SU-DHL-6 (cell line): Measurements from ENCODE around the gene FLACC1.

Experiments
- H2AFZ ChIP-seq: fragments of 200-600 bp; sonication (generic); 2 replicates; pipeline ENCODE4 v1.6.1; 2014; ENCODE audit warnings: low read depth, mild to moderate bottlenecking, moderate library complexity, mixed read lengths, antibody characterized with exemption, low read length; ENCODE audit not compliant: severe bottlenecking
- H3F3A ChIP-seq: fragments of 200-600 bp; shearing (Covaris generic); 2 replicates; pipeline ENCODE4 v1.6.0; 2016; ENCODE audit warnings: antibody characterized with exemption, mild to moderate bottlenecking; ENCODE audit not compliant: insufficient read depth
- H3K27ac ChIP-seq: fragments of 200-600 bp; sonication (generic); 2 replicates; pipeline ENCODE4 v1.5.1; 2016; ENCODE audit warnings: low read depth, mild to moderate bottlenecking, low read length, moderate library complexity, mixed read lengths
- H3K27me3 ChIP-seq: fragments of 200-600 bp; sonication (generic), shearing (Covaris generic); 2 replicates; pipeline ENCODE4 v1.6.0; 2014; ENCODE audit warnings: mild to moderate bottlenecking, low read length
- H3K36me3 ChIP-seq: fragments of 200-600 bp; sonication (generic); 2 replicates; pipeline ENCODE4 v1.6.1; 2014; ENCODE audit warnings: mild to moderate bottlenecking, low read length, mixed read lengths
- H3K4me2 ChIP-seq: fragments of 300-600, 200-600 bp; shearing (Covaris generic), sonication (generic); 2 replicates; pipeline ENCODE4 v1.6.0; 2014; ENCODE audit warnings: low read length, low read depth, mild to moderate bottlenecking; ENCODE audit not compliant: poor library complexity, severe bottlenecking
- H3K4me3 ChIP-seq: fragments of 200-600 bp; sonication (generic); 2 replicates; pipeline ENCODE4 v1.5.1; 2014; ENCODE audit warnings: antibody characterized with exemption, low read length, mild to moderate bottlenecking, mixed read lengths; ENCODE audit not compliant: insufficient read depth, poor library complexity, severe bottlenecking
- H3K79me2 ChIP-seq: fragments of 200-600 bp; sonication (generic); 2 replicates; pipeline ENCODE4 v1.6.1; 2014; ENCODE audit warnings: mild to moderate bottlenecking, low read length, moderate library complexity; ENCODE audit not compliant: insufficient read depth
- H3K9ac ChIP-seq: fragments of 200-600 bp; sonication (generic); 2 replicates; pipeline ENCODE4 v1.7.0; 2014; ENCODE audit warnings: mild to moderate bottlenecking, low read length
- H3K9me2 ChIP-seq: fragments of 200-600 bp; sonication (generic); replicated peaks from 2 replicates; pipeline ENCODE4 v1.6.1; 2014; ENCODE audit warnings: low read length; ENCODE audit not compliant: insufficient read depth
- H3K9me3 ChIP-seq: fragments of 200-600 bp; sonication (generic); 2 replicates; pipeline ENCODE4 v1.6.1; 2014; ENCODE audit warnings: low read length, mixed read lengths; ENCODE audit not compliant: insufficient read depth
- H4K20me1 ChIP-seq: fragments of 200-600 bp; sonication (generic); 2 replicates; pipeline ENCODE4 v1.6.1; 2014; ENCODE audit warnings: low read depth, mild to moderate bottlenecking, antibody characterized with exemption, low read length, moderate library complexity, mixed read lengths
- EZH2phosphoT487 ChIP-seq: fragments of 200-600 bp; sonication (generic), shearing (Covaris generic); conservative IDR thresholded peaks from 2 replicates; pipeline ENCODE4 v1.6.1; 2018; ENCODE audit warnings: mild to moderate bottlenecking, antibody characterized with exemption, low read length, moderate library complexity, mixed read lengths
- TF ChIP-seq, protein P1 (sequence below): fragments of 200-600 bp; sonication (generic); IDR thresholded peaks from one replicate; pipeline ENCODE4 v1.5.1; 2017; ENCODE audit warnings: antibody characterized with exemption, mild to moderate bottlenecking, low read length, moderate library complexity; ENCODE audit not compliant: insufficient read depth, poor library complexity, severe bottlenecking

The FLACC1 gene

DNA sequence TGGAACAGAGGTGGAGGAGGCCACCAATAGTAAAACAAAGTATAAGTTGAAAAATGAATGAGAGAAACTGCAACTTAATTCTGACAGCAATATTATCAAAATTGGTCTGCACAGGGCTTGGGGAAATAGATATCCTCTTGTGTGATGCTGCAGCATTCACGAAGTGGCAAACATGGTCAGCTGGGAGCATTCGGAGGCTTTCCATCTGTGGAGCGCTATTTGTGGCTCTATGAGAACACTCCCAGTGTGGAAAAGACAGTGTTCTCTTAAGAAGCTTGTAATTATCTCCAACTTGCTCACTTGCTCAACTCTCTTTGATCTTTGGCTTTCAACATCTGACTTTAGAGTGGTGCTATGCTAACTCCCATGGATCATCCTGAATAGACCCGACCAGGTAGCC, 3.1 kb upstream of the FLACC1 start:
- H3K9me2 ChIP-seq, result no peaks in the 10 kb centered on the region
- H3K4me3 ChIP-seq, result no peak overlapping the region
- no peaks in the 10 kb centered on the region for H3K36me3 ChIP-seq
- H3K4me2 ChIP-seq, result no peak overlapping the region
- no peak overlapping the region for H2AFZ ChIP-seq
- no peak overlapping the region for H3K9ac ChIP-seq
- H3K27me3 ChIP-seq, result no peaks in the 10 kb centered on the region
- H3F3A ChIP-seq, result no peaks in the 10 kb centered on the region
- no peaks in the 10 kb centered on the region for H4K20me1 ChIP-seq
- no peak overlapping the region for H3K27ac ChIP-seq
- no peaks in the 10 kb centered on the region for H3K9me3 ChIP-seq
- H3K79me2 ChIP-seq, result no peaks in the 10 kb centered on the region
- TF ChIP-seq, protein P1, sequence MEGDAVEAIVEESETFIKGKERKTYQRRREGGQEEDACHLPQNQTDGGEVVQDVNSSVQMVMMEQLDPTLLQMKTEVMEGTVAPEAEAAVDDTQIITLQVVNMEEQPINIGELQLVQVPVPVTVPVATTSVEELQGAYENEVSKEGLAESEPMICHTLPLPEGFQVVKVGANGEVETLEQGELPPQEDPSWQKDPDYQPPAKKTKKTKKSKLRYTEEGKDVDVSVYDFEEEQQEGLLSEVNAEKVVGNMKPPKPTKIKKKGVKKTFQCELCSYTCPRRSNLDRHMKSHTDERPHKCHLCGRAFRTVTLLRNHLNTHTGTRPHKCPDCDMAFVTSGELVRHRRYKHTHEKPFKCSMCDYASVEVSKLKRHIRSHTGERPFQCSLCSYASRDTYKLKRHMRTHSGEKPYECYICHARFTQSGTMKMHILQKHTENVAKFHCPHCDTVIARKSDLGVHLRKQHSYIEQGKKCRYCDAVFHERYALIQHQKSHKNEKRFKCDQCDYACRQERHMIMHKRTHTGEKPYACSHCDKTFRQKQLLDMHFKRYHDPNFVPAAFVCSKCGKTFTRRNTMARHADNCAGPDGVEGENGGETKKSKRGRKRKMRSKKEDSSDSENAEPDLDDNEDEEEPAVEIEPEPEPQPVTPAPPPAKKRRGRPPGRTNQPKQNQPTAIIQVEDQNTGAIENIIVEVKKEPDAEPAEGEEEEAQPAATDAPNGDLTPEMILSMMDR, result no peak
- TF ChIP-seq EZH2phosphoT487, result no peak

DNA sequence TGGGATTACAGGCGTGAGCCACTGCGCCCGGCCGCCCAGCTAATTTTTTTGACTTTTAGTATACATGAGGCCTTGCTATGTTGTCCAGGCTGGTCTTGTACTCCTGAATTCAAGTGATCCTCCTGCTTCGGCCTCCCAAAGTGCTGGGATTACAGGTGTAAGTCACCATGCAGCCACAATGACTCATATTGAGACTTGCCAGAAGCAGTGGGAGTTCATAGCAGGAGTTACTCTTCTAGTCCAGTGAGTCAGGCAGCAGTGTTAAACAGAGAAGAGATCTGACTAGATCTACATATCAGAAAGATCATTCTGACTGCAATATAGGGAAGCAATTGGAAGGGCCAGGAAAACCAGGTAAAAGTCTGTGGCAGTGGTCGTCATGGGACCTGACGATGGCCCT, 1.5 kb upstream of the FLACC1 start:
- no peak overlapping the region for H3K9ac ChIP-seq
- H2AFZ ChIP-seq, result no peak overlapping the region

GRCh38 chr2:201353116-201353515, 4.0 kb downstream of the FLACC1 start:
- H3K9me2 ChIP-seq, result no peaks in the 10 kb centered on the region
- no peak overlapping the region for H3K4me3 ChIP-seq
- TF ChIP-seq EZH2phosphoT487, result no peak
- TF ChIP-seq, protein P1, result no peak
- no peaks in the 10 kb centered on the region for H3F3A ChIP-seq
- no peaks in the 10 kb centered on the region for H3K79me2 ChIP-seq
- no peaks in the 10 kb centered on the region for H3K9me3 ChIP-seq
- no peaks in the 10 kb centered on the region for H3K27me3 ChIP-seq
- H2AFZ ChIP-seq, result no peak overlapping the region
- no peaks in the 10 kb centered on the region for H3K36me3 ChIP-seq
- no peaks in the 10 kb centered on the region for H4K20me1 ChIP-seq
- no peak overlapping the region for H3K27ac ChIP-seq
- no peak overlapping the region for H3K9ac ChIP-seq
- no peak overlapping the region for H3K4me2 ChIP-seq

More for the DNA sequence above, 1.5 kb upstream of the FLACC1 start:
- H3K9me2 ChIP-seq, result no peaks in the 10 kb centered on the region
- no peaks in the 10 kb centered on the region for H3K36me3 ChIP-seq
- TF ChIP-seq, protein P1, result no peak
- TF ChIP-seq EZH2phosphoT487, result no peak
- H3K27ac ChIP-seq, result no peak overlapping the region
- no peaks in the 10 kb centered on the region for H3F3A ChIP-seq
- no peak overlapping the region for H3K4me2 ChIP-seq
- H3K27me3 ChIP-seq, result no peaks in the 10 kb centered on the region
- H3K9me3 ChIP-seq, result no peaks in the 10 kb centered on the region
- no peaks in the 10 kb centered on the region for H4K20me1 ChIP-seq
- no peak overlapping the region for H3K4me3 ChIP-seq
- H3K79me2 ChIP-seq, result no peaks in the 10 kb centered on the region

DNA sequence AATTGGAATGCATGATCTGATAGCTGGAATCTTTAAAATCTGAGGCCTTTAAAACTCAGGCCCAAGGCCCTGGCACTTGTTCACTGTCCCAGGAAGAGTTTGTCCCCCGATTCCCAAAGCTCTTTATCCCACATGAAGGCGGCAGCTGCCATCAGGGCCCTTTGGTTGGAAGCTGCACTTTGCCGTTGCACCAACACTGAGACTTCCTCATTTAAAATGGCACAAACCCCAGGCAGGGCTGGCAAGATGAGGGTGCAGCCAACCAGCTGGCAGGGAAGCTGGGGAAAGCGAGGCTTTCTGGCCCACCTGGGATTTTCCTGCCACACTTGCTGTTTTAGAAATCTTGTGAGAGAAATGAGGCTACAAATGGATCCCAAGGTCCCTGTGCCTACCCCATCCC, 6.3 kb downstream of the FLACC1 start:
- no peak overlapping the region for H3K9ac ChIP-seq
- H3K4me2 ChIP-seq, result no peak overlapping the region
- H3K27ac ChIP-seq, result no peak overlapping the region
- TF ChIP-seq, protein P1, result no peak
- no peak for TF ChIP-seq EZH2phosphoT487
- H3F3A ChIP-seq, result no peaks in the 10 kb centered on the region
- no peaks in the 10 kb centered on the region for H3K9me3 ChIP-seq
- H3K36me3 ChIP-seq, result no peaks in the 10 kb centered on the region
- H3K27me3 ChIP-seq, result no peaks in the 10 kb centered on the region
- H4K20me1 ChIP-seq, result no peaks in the 10 kb centered on the region
- no peaks in the 10 kb centered on the region for H3K9me2 ChIP-seq
- H2AFZ ChIP-seq, result no peak overlapping the region
- H3K4me3 ChIP-seq, result no peak overlapping the region
- no peaks in the 10 kb centered on the region for H3K79me2 ChIP-seq
